BJ (cell line): Measurements from ENCODE around the gene CTSA. TPM values are rescaled to one million over a fixed set of nuclear protein-coding genes. Genes with fewer than 3 reads are reported as not detected.

Experiments used
- CTCF ChIA-PET: fragments of 350-600 bp; formaldehyde crosslinking; extraction: SDS; loops from one replicate; lab custom pipeline; 2021; ENCODE audit warnings: antibody characterized with exemption, inconsistent platforms; lab: Yijun Ruan, JAX
- POLR2A ChIA-PET: fragments of 300-600 bp; sonication (Branson Sonifier 250); formaldehyde crosslinking; extraction: SDS; loops from one replicate; lab custom pipeline; 2021; ENCODE audit warnings: antibody characterized with exemption; lab: Charles Lee
- DNase-seq: peaks from one replicate; pipeline ENCODE4 v3.0.0-alpha.2; 2011; ENCODE audit warnings: low read depth
- H3K27me3 ChIP-seq: 2 replicates; pipeline ENCODE4 v1.6.0; 2011; ENCODE audit warnings: low read length; ENCODE audit not compliant: control insufficient read depth, insufficient read depth
- H3K36me3 ChIP-seq: 2 replicates; pipeline ENCODE4 v1.5.1; 2011; ENCODE audit warnings: low read length; ENCODE audit not compliant: control insufficient read depth, insufficient read depth
- H3K4me3 ChIP-seq: 2 replicates; pipeline ENCODE4 v1.5.1; 2011; ENCODE audit warnings: low read depth, mild to moderate bottlenecking, control low read depth, low read length
- polyA plus RNA-seq: library from polyadenylated mRNA; depleted of rRNA; stranded (reverse); fragments of >200 nt; gene quantifications from 2 replicates; pipeline ENCODE4 v1.2.3, GENCODE V29; 2011
- TF ChIP-seq, protein P1 (sequence below): IDR thresholded peaks from 2 replicates; pipeline ENCODE4 v1.5.1; 2011; ENCODE audit warnings: low read depth, mild to moderate bottlenecking, control low read depth, inconsistent platforms, low read length, moderate library complexity; ENCODE audit not compliant: insufficient read depth

The CTSA gene
- polyA plus RNA-seq, 1 experiment = 408 TPM

DNA sequence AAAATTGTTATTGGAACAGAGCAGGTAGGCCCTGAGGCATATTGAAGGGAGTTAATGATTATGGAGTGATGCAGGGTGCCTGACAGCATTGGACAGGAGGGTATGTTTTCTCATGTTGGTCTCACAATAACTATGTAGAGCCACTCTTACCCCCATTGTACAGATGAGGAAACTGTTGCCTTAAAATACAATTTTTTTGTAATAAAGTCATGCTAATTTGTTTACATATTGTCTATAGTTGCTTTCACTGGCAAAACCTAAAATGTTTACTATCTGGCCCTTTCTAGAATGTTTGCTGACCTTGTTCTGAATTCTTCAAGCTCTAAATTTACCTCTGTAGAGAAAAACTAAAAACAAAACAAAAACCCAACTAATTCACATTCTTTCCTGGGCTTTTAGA lies 39.6 kb upstream of the CTSA start:
- Histone ChIP-seq H3K4me3 (no peak overlapping the region), H3K27me3 (no peaks in the 10 kb centered on the region), H3K36me3 (peaks cover 5% of the 10 kb centered on the region)
- DNase-seq = no peak
- TF ChIP-seq, protein P1, sequence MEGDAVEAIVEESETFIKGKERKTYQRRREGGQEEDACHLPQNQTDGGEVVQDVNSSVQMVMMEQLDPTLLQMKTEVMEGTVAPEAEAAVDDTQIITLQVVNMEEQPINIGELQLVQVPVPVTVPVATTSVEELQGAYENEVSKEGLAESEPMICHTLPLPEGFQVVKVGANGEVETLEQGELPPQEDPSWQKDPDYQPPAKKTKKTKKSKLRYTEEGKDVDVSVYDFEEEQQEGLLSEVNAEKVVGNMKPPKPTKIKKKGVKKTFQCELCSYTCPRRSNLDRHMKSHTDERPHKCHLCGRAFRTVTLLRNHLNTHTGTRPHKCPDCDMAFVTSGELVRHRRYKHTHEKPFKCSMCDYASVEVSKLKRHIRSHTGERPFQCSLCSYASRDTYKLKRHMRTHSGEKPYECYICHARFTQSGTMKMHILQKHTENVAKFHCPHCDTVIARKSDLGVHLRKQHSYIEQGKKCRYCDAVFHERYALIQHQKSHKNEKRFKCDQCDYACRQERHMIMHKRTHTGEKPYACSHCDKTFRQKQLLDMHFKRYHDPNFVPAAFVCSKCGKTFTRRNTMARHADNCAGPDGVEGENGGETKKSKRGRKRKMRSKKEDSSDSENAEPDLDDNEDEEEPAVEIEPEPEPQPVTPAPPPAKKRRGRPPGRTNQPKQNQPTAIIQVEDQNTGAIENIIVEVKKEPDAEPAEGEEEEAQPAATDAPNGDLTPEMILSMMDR = no peak
- CTCF ChIA-PET = interaction anchor here (1.0 to 1.2 kb wide), 2 partner anchors 10 to 107 kb away, joined by 3 read pairs; no protein-coding TSS in a partner anchor
- POLR2A ChIA-PET = no interaction called here

DNA sequence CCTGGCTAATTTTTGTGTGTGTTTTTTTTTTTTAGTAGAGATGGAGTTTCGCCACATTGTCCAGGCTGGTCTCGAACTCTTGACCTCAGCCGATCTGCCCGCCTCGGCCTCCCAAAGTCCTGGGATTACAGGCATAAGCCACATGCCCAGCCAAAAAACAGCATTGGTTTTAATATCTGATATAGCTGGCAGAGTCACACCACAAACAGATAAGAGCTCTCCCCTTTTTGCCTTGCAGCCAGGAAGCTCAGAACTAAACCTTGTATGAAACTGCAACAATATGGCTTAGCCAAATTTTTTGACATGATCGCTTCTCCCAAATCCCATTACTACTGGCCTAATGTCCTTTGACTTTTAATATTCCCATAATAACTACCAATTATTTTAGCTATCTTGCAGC lies 38.8 kb upstream of the CTSA start:
- no peak for DNase-seq
- Histone ChIP-seq H3K4me3 (no peak overlapping the region), H3K27me3 (no peaks in the 10 kb centered on the region), H3K36me3 (peaks cover 5% of the 10 kb centered on the region)
- TF ChIP-seq, protein P1 = no peak
- ChIA-PET POLR2A (no interaction called here), CTCF (interaction anchor here (0.7 to 1.2 kb wide), 3 partner anchors 9 to 118 kb away, joined by 3 to 5 read pairs (median 3); no protein-coding TSS in a partner anchor)

DNA sequence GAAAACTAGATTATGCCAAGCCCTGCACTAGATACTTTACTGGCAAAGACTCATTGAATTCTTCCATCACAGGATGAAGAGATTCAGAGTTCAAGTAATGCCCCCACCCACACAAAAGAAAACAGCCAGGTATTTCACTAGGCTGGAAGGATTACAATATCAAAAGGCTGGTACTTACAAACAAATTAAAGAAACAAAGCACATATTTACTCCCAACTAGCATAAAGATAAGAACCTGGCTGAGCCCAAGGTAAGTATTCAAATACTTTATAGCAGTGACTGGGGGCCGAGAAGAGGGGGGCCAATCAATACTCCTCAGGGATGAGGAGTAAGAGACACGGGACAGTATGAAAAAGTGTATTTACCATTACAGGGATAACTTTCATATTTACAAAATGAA lies 37.7 kb upstream of the CTSA start:
- TF ChIP-seq, protein P1 = no peak
- Histone ChIP-seq H3K4me3 (no peak overlapping the region), H3K36me3 (peaks cover under 1% of the 10 kb centered on the region), H3K27me3 (no peaks in the 10 kb centered on the region)
- ChIA-PET CTCF (interaction anchor here (1.2 kb wide), 1 partner anchor 116 kb away, joined by 5 read pairs; no protein-coding TSS in a partner anchor), POLR2A (no interaction called here)
- DNase-seq = no peak

DNA sequence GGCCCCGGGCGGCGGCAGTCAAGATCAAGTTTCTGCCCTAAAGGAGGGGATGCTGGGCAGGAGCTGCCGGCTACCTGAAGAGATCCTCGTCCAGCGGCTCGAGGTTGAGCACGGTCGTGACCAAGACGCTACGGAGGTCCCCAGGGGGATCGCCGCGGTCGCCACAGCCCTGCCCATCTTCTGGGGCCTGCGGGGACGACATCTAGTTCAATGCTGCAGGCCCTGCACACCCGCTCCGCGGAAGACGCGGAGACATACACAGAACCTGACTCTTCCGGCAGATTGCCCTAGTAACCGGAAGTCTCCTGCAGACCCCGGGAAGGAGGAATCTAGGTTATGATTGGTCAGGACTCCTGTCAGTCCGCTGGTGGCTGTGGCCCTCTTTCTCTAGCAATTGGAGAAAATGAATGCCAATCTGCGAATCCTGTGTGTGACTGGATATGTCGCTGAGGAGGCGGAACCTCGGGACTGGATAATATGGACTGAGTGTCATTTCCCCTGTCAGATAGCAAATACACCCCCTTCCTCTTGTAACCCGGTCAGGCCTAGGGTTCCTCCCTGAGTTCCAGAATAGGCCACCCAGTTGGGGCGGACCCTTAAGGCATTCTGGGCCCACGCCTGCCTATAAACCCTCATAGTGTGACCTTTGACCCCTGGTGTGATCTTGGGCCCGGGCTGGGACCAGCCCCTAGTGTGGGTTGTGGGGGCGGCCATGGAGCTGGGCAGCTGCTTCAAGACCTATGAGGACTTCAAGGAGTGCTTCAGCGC lies 33.8 kb upstream of the CTSA start, which contains the start of the genes ACOT8 and ZSWIM3:
Gene ACOT8 (minus strand): TSS at position 279 of the 768 bp plus-strand sequence. CDS start 77 bp downstream, at position 202.
Gene ZSWIM3 (plus strand): TSS at position 501 of the 768 bp plus-strand sequence. CDS start 212 bp downstream, at position 713.
- TF ChIP-seq, protein P1 = no peak
- CTCF ChIA-PET = interaction anchor here (0.6 to 1.3 kb wide), 3 partner anchors 10 to 127 kb away, joined by 3 to 5 read pairs (median 3); no protein-coding TSS in a partner anchor
- Histone ChIP-seq H3K4me3 (peak within 1 kb of the TSS; percentile 68), H3K36me3 (no peaks in the 10 kb centered on the region), H3K27me3 (no peaks in the 10 kb centered on the region)
- POLR2A ChIA-PET = no interaction called here
- DNase-seq = peak; percentile 97

DNA sequence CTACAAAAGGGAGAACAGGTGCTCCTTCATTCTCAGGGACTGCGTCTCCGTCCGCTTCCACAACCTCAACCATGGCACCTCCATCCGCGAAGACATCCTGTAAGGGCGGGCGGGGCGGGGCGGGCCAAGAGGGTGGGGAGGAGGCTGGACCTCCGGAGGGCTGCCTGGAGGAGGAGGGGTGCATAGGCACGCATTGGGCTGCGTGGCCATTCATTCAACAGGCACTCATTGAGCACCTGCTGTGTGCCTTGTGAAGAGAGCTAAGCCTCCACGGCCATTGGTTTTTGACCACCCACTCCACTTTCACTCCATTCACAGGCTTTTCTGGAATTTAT lies 33.3 kb upstream of the CTSA start:
- ChIA-PET CTCF (interaction anchor here (0.6 to 1.2 kb wide), 3 partner anchors 34 to 126 kb away, joined by 3 to 5 read pairs (median 3); no protein-coding TSS in a partner anchor), POLR2A (no interaction called here)
- no peak for DNase-seq

More for the DNA sequence above, 33.3 kb upstream of the CTSA start:
- H3K4me3 ChIP-seq = peak overlapping the region; percentile 68
- H3K27me3 ChIP-seq = no peaks in the 10 kb centered on the region
- TF ChIP-seq, protein P1 = no peak
- no peaks in the 10 kb centered on the region for H3K36me3 ChIP-seq
